Measurements from ENCODE around the gene SSMEM1.
"Not testable (repeated sequence)": the region's sequence is repeated elsewhere in the genome, so short reads cannot be mapped to it uniquely, and the experiment has no call there.

Gene SSMEM1

GRCh38 chr7:130243486-130243885 is 35.8 kb downstream of the SSMEM1 start:
- DNase-seq (ENCODE audit: extremely low read depth in 1 of 2, low read depth in 1 of 2) = not testable (repeated sequence)

DNA sequence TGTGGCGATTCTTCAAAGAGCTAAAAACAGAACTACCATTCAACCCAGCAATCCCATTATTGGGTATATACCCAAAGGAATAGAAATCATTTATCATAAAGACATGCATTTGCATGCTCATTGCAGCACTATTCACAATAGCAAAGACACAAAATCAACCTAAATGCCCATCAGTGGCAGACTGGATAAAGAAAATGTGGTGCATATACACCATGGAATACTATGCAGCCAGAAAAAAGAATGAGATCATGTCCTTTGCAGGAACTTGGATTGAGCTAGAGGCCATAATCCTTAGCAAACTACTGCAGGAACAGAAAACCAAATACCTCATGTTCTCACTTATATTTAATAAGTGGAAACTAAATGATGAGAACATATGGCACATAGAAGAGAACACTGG is 38.8 kb downstream of the SSMEM1 start:
- not testable (repeated sequence) for DNase-seq (ENCODE audit: extremely low read depth in 1 of 2, low read depth in 1 of 2)

- not testable (repeated sequence) for DNase-seq (ENCODE audit: extremely low read depth in 1 of 2, low read depth in 1 of 2)
Measured at GRCh38 chr7:130248842-130249241, 41.2 kb downstream of the SSMEM1 start.

DNA sequence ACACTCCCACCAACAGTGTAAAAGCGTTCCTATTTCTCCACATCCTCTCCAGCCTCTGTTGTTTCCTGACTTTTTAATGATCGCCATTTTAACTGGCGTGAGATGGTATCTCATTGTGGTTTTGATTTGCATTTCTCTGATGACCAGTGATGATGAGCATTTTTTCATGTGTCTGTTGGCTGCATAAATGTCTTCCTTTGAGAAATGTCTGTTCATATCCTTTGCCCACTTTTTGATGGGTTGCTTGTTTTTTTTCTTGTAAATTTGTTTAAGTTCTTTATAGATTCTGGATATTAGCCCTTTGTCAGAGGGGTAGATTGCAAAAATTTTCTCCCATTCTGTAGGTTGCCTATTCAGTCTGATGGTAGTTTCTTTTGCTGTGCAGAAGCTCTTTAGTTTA is 42.0 kb downstream of the SSMEM1 start:
- not testable (repeated sequence) for DNase-seq (ENCODE audit: extremely low read depth in 1 of 2, low read depth in 1 of 2)

DNA sequence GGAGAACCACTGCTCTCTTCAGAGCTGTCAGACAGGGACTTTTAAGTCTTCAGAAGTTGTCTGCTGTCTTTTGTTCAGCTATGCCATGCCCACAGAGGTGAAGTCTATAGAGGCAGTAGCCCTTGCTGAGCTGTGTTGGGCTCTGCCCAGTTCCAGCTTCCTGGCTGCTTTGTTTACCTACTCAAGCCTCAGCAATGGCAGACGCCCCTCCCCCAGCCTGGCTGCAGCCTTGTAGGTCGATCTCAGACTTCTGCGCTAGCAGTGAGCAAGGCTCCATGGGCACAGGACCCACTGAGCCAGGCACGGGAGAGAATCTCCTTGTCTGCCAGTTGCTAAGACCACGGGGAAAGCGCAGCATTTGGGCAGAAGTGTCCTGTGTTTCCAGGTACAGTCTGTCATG is 46.9 kb downstream of the SSMEM1 start:
- DNase-seq (ENCODE audit: extremely low read depth in 1 of 2, low read depth in 1 of 2) = no peak

- no peak for DNase-seq (ENCODE audit: extremely low read depth in 1 of 2, low read depth in 1 of 2)
Measured at GRCh38 chr7:130256704-130257103, 49.0 kb downstream of the SSMEM1 start.

DNA sequence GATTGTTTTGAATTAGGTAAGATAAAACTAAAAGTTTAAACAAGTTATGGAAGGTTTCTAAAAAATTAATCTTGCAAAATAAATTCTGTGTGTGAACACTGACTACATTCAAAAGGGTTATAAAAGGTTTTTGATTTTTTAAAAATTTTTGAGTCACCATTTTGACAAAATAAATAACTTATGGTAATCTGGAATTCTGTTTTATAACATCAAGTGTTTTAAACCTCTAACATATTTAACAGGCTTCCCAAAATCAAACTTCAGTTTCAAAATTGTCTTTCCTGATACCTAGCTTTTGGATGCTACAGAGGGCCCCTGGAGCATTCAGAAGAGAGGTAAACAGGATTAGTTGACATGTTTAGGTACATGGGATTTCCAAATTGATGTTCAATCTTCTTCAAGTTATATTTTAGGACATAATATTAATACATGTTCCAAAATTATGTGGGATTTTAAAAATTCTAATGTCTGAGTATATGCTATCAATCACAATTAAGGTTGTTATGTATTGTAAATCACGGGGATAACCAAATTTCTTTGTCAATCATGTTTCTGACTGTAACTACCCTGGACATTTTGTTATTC is 50.9 kb downstream of the SSMEM1 start:
- no peak for DNase-seq (ENCODE audit: extremely low read depth in 1 of 2, low read depth in 1 of 2)

DNA sequence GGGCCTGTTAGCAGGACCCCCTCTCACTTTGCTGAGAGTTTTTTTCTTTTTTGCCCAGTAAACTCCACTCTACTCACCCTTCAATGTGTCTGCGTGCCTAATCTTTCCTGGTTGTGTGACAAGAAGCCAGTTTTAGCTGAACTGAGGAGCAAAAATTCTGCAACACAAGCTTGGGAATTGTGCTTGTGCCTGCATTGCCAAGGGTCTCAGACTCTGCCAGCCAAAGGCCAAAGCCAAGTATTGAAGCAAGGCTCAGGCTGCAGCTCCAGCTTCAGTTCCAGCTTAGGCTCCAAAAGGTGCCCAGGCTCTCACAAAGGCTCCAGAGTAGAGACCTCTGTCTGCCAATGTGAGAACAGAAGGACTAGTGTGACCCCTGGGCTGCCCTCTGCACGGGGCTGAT is 54.8 kb downstream of the SSMEM1 start:
- no peak for DNase-seq (ENCODE audit: extremely low read depth in 1 of 2, low read depth in 1 of 2)

DNA sequence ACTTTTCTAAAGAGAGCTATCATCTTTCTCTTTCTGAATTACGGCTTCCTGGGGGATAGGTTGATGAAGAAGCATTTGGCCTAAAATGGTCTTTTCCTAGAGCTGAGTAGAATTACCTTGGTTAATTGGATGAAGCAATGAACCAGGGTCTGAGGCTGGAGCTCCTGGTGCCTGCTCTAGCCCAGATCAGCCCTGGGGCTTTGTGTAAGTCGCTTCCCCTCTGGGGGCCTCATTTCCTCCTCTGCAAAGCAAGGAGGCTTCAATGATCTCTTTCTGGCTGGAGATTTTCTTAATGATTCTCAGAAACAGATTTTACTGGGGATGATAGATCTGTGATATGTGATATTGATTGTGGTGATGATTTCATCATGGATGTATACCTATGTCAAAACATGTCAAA is 55.5 kb downstream of the SSMEM1 start:
- no peak for DNase-seq (ENCODE audit: extremely low read depth in 1 of 2, low read depth in 1 of 2)

Data from stimulated activated CD8-positive, alpha-beta memory T cell treated with anti-CD3 and anti-CD28 coated beads, Interleukin-7, amount 100 ng/mL, for 48 hours (primary cell).